HEK293 (cell line): ENCODE results near the gene CACNA2D3.
A peak's percentile ranks its signal among the peaks of the same experiment; 100 is the strongest.

Experiments used
- CTCF ChIA-PET: fragments of 350-600 bp; formaldehyde crosslinking; extraction: SDS; loops from one replicate; lab custom pipeline; 2021; ENCODE audit warnings: antibody characterized with exemption; lab: Yijun Ruan, JAX
- POLR2A ChIA-PET: fragments of 300-600 bp; formaldehyde crosslinking; extraction: SDS; loops from one replicate; lab custom pipeline; 2020; ENCODE audit warnings: antibody characterized with exemption, inconsistent platforms; lab: Yijun Ruan, JAX
- H3K27ac ChIP-seq: fragments of 200-500 bp; sonication (Bioruptor generic); 2 replicates; pipeline ENCODE4 v1.5.1; 2014; ENCODE audit warnings: low read depth, low read length, control low read depth, inconsistent platforms; ENCODE audit errors: extremely low read depth
- H3K36me3 ChIP-seq, 2 experiments: fragments of 200-500 bp in 1 of 2; sonication (Bioruptor generic) in 1 of 2; 1 replicate in 1 of 2; 2 replicates in 1 of 2; pipeline ENCODE4 v1.5.1; 2014 to 2017; ENCODE audit warnings: inconsistent platforms in 2 of 2, low read length in 2 of 2; ENCODE audit not compliant: control insufficient read depth in 2 of 2, insufficient read depth in 1 of 2
- H3K4me1 ChIP-seq: fragments of 200-500 bp; sonication (Bioruptor generic); 2 replicates; pipeline ENCODE4 v1.5.1; 2014; ENCODE audit warnings: mild to moderate bottlenecking, low read length, inconsistent platforms; ENCODE audit not compliant: control insufficient read depth, insufficient read depth
- H3K4me3 ChIP-seq: 2 replicates; pipeline ENCODE4 v1.5.1; 2011; ENCODE audit warnings: low read depth, mild to moderate bottlenecking, control low read depth, low read length, moderate library complexity
- H3K9me3 ChIP-seq: fragments of 200-500 bp; sonication (Bioruptor generic); 2 replicates; pipeline ENCODE4 v1.5.1; 2014; ENCODE audit warnings: low read depth, low read length, inconsistent platforms; ENCODE audit not compliant: control insufficient read depth, insufficient read depth
- BCL11A ChIP-seq: fragments of 450-650 bp; formaldehyde crosslinking; IDR thresholded peaks from 2 replicates; pipeline ENCODE4 v1.5.1; 2016; ENCODE audit warnings: low read depth, missing biosample characterization, missing genetic modification characterization
- GLIS1 ChIP-seq: fragments of 450-650 bp; formaldehyde crosslinking; IDR thresholded peaks from 2 replicates; pipeline ENCODE4 v1.5.1; 2016; ENCODE audit warnings: missing biosample characterization, missing genetic modification characterization
- KLF1 ChIP-seq: fragments of 450-650 bp; formaldehyde crosslinking; IDR thresholded peaks from 2 replicates; pipeline ENCODE4 v1.5.1; 2016; ENCODE audit warnings: missing biosample characterization, missing genetic modification characterization
- KLF10 ChIP-seq: fragments of 450-650 bp; IDR thresholded peaks from 2 replicates; pipeline ENCODE4 v1.5.1; 2018; ENCODE audit warnings: missing biosample characterization, mild to moderate bottlenecking, missing genetic modification characterization
- KLF7 ChIP-seq: fragments of 450-650 bp; formaldehyde crosslinking; IDR thresholded peaks from 2 replicates; pipeline ENCODE4 v1.5.1; 2016; ENCODE audit warnings: missing biosample characterization, missing genetic modification characterization, borderline replicate concordance
- MEIS1 ChIP-seq: sonication (generic); formaldehyde crosslinking; IDR thresholded peaks from 2 replicates; pipeline ENCODE4 v1.8.1; 2022; ENCODE audit warnings: missing genetic modification reagents, mild to moderate bottlenecking, borderline replicate concordance
- SETDB1 ChIP-seq: IDR thresholded peaks from one replicate; pipeline ENCODE4 v1.6.1; 2017; ENCODE audit warnings: mild to moderate bottlenecking, low read length, moderate library complexity, mixed read lengths; ENCODE audit not compliant: insufficient read length
- TCF7L2 ChIP-seq: IDR thresholded peaks from 2 replicates; pipeline ENCODE4 v1.6.1; 2011; ENCODE audit warnings: low read depth, mild to moderate bottlenecking, inconsistent platforms, low read length, moderate library complexity, borderline replicate concordance
- ZFP37 ChIP-seq: fragments of 450-650 bp; formaldehyde crosslinking; IDR thresholded peaks from 2 replicates; pipeline ENCODE4 v1.5.1; 2016; ENCODE audit warnings: missing biosample characterization, missing genetic modification characterization
- ZFP41 ChIP-seq: fragments of 450-650 bp; formaldehyde crosslinking; IDR thresholded peaks from 2 replicates; pipeline ENCODE4 v1.5.1; 2016; ENCODE audit warnings: missing biosample characterization, missing genetic modification characterization, borderline replicate concordance
- ZNF132 ChIP-seq: fragments of 450-650 bp; formaldehyde crosslinking; IDR thresholded peaks from 2 replicates; pipeline ENCODE4 v1.5.1; 2017; ENCODE audit warnings: missing biosample characterization, missing genetic modification characterization, borderline replicate concordance
- ZNF133 ChIP-seq: fragments of 450-650 bp; formaldehyde crosslinking; IDR thresholded peaks from 2 replicates; pipeline ENCODE4 v1.5.1; 2016; ENCODE audit warnings: missing biosample characterization, missing genetic modification characterization
- ZNF23 ChIP-seq: fragments of 450-650 bp; formaldehyde crosslinking; IDR thresholded peaks from 2 replicates; pipeline ENCODE4 v1.5.1; 2016; ENCODE audit warnings: missing biosample characterization, missing genetic modification characterization, borderline replicate concordance
- ZNF302 ChIP-seq: fragments of 450-650 bp; formaldehyde crosslinking; IDR thresholded peaks from 2 replicates; pipeline ENCODE4 v1.5.1; 2016; ENCODE audit warnings: missing biosample characterization, missing genetic modification characterization, low read depth
- ZNF391 ChIP-seq: fragments of 450-650 bp; formaldehyde crosslinking; IDR thresholded peaks from 2 replicates; pipeline ENCODE4 v1.5.1; 2016; ENCODE audit warnings: low read depth, missing biosample characterization, missing genetic modification characterization, borderline replicate concordance
- ZNF501 ChIP-seq: fragments of 450-650 bp; formaldehyde crosslinking; IDR thresholded peaks from 2 replicates; pipeline ENCODE4 v1.5.1; 2016; ENCODE audit warnings: missing biosample characterization, missing genetic modification characterization
- ZNF549 ChIP-seq: fragments of 450-650 bp; IDR thresholded peaks from 2 replicates; pipeline ENCODE4 v1.5.1; 2018; ENCODE audit warnings: missing biosample characterization, missing genetic modification characterization, mild to moderate bottlenecking, inconsistent platforms, moderate library complexity
- ZNF560 ChIP-seq: fragments of 450-650 bp; formaldehyde crosslinking; IDR thresholded peaks from 2 replicates; pipeline ENCODE4 v1.5.1; 2017; ENCODE audit warnings: missing biosample characterization, missing genetic modification characterization, borderline replicate concordance
- ZNF596 ChIP-seq: fragments of 450-650 bp; IDR thresholded peaks from 2 replicates; pipeline ENCODE4 v1.5.0; 2018; ENCODE audit warnings: missing biosample characterization, mild to moderate bottlenecking, missing genetic modification characterization, moderate library complexity
- ZNF830 ChIP-seq: fragments of 450-650 bp; IDR thresholded peaks from 2 replicates; pipeline ENCODE4 v1.5.0; 2018; ENCODE audit warnings: missing biosample characterization, missing genetic modification characterization, low read depth, mild to moderate bottlenecking, moderate library complexity
- ZNF837 ChIP-seq: fragments of 450-650 bp; formaldehyde crosslinking; IDR thresholded peaks from 2 replicates; pipeline ENCODE4 v1.5.1; 2016; ENCODE audit warnings: missing biosample characterization, missing genetic modification characterization
- TF ChIP-seq, protein P1 (sequence below): fragments of 450-650 bp; formaldehyde crosslinking; IDR thresholded peaks from 2 replicates; pipeline ENCODE4 v1.5.1; 2017; ENCODE audit warnings: missing biosample characterization, mild to moderate bottlenecking, missing genetic modification characterization, moderate library complexity
- TF ChIP-seq, protein P2 (sequence below): fragments of 450-650 bp; formaldehyde crosslinking; IDR thresholded peaks from 2 replicates; pipeline ENCODE4 v1.5.1; 2016; ENCODE audit warnings: missing biosample characterization, missing genetic modification characterization

Gene CACNA2D3

DNA sequence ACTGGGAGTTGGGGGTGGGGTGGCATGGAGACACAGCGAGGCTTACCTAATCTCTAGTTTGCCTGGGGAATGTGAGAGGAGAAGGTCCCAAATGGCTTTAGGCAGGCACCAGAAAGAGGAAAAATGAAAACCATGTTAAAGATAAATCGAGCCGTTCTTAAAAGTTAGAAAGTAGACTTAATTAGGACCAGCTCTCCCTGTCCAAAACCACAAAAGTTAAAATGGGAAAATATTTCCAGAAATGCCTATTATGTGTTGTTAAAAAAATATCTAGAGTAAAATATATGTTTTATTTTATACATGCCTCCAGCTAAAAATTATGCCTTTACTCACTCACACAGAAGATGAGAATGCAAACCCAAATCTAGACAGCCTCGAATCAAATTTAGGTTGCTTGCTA, 755.4 kb downstream of the CACNA2D3 start:
- CTCF ChIA-PET = interaction anchor here (0.7 kb wide), 2 partner anchors 661 to 732 kb away, joined by 3 read pairs; no protein-coding TSS in a partner anchor
- POLR2A ChIA-PET = no interaction called here
- TF ChIP-seq ZFP37 (no peak), ZNF560 (tag by site-specific recombination) (no peak), ZNF837 (tag by site-specific recombination) (no peak)
- TF ChIP-seq, protein P1, sequence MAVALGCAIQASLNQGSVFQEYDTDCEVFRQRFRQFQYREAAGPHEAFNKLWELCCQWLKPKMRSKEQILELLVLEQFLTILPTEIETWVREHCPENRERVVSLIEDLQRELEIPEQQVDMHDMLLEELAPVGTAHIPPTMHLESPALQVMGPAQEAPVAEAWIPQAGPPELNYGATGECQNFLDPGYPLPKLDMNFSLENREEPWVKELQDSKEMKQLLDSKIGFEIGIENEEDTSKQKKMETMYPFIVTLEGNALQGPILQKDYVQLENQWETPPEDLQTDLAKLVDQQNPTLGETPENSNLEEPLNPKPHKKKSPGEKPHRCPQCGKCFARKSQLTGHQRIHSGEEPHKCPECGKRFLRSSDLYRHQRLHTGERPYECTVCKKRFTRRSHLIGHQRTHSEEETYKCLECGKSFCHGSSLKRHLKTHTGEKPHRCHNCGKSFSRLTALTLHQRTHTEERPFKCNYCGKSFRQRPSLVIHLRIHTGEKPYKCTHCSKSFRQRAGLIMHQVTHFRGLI (tag by site-specific recombination) = no peak
- Histone ChIP-seq H3K4me3 (no peak overlapping the region), H3K4me1 (no peaks in the 10 kb centered on the region), H3K36me3 (no peaks in the 10 kb centered on the region), H3K27ac (no peak overlapping the region), H3K9me3 (no peaks in the 10 kb centered on the region)

GRCh38 chr3:54878145-54878544, 755.8 kb downstream of the CACNA2D3 start:
- POLR2A ChIA-PET = no interaction called here
- TF ChIP-seq TCF7L2 = peak; percentile 35; the same call in 1 of the 2 replicates
- TF ChIP-seq MEIS1 (CRISPR knock-in tag) = no peak
- no peak overlapping the region for H3K27ac ChIP-seq
- H3K36me3 ChIP-seq = no peaks in the 10 kb centered on the region
- no peaks in the 10 kb centered on the region for H3K4me1 ChIP-seq
- H3K9me3 ChIP-seq = no peaks in the 10 kb centered on the region
- CTCF ChIA-PET = interaction anchor here (0.7 kb wide), 1 partner anchor 732 kb away, joined by 3 read pairs; no protein-coding TSS in a partner anchor
- no peak overlapping the region for H3K4me3 ChIP-seq

DNA sequence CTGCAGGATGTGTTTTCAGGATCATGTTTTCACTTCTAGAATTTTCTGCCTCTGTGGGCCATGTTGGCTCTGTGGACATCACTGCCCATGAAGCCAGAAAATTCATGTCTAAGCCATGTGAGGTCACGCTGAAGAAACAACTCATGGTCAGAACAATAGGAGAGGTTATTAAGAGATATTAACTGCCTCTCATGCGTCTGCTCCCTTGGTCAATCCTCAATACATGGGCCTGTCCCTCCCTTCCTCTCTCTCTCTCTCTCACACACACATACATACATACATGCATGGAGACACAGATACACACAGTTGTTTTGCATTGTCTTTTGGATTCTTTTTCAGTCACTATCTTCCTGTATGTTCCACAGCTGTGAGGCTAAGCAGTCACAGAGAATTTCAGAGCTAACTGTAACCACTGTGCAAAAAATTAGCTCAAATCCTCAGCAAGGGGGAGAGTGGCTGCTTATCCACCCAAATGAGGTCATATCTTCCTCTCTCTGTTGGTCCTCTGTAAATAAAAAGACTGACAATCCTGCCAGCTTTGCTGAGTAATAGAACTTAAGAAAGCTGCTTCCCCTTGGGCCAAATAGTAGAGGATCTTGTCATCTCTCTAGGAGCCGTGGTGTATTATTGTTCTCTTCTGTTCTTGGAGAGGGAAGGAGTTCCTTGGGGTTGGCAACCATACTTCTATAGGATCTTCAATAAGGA, 759.9 kb downstream of the CACNA2D3 start:
- H3K4me1 ChIP-seq = no peaks in the 10 kb centered on the region
- TF ChIP-seq ZFP41 (tag by site-specific recombination) (no peak), ZNF391 (tag by site-specific recombination) (no peak), ZNF501 (tag by site-specific recombination) (no peak), ZNF560 (tag by site-specific recombination) (no peak), GLIS1 (tag by site-specific recombination) (peak; percentile 90), ZNF133 (tag by site-specific recombination) (no peak)
- no peaks in the 10 kb centered on the region for H3K9me3 ChIP-seq
- CTCF ChIA-PET = interaction anchor here (0.5 kb wide), 1 partner anchor 1660 kb away, joined by 4 read pairs; no protein-coding TSS in a partner anchor
- no peaks in the 10 kb centered on the region for H3K36me3 ChIP-seq
- POLR2A ChIA-PET = no interaction called here
- H3K4me3 ChIP-seq = no peak overlapping the region
- no peak overlapping the region for H3K27ac ChIP-seq

- no peaks in the 10 kb centered on the region for H3K4me1 ChIP-seq
- H3K36me3 ChIP-seq = no peaks in the 10 kb centered on the region
- ChIA-PET CTCF (no interaction called here), POLR2A (no interaction called here)
- no peak overlapping the region for H3K27ac ChIP-seq
- no peaks in the 10 kb centered on the region for H3K9me3 ChIP-seq
- no peak overlapping the region for H3K4me3 ChIP-seq
- no peak for TF ChIP-seq KLF10 (tag by site-specific recombination)
- no peak for TF ChIP-seq ZNF549 (tag by site-specific recombination)
- no peak for TF ChIP-seq ZNF830 (tag by site-specific recombination)
- TF ChIP-seq, protein P2, sequence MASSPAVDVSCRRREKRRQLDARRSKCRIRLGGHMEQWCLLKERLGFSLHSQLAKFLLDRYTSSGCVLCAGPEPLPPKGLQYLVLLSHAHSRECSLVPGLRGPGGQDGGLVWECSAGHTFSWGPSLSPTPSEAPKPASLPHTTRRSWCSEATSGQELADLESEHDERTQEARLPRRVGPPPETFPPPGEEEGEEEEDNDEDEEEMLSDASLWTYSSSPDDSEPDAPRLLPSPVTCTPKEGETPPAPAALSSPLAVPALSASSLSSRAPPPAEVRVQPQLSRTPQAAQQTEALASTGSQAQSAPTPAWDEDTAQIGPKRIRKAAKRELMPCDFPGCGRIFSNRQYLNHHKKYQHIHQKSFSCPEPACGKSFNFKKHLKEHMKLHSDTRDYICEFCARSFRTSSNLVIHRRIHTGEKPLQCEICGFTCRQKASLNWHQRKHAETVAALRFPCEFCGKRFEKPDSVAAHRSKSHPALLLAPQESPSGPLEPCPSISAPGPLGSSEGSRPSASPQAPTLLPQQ (tag by site-specific recombination) = no peak
- TF ChIP-seq ZNF132 (tag by site-specific recombination) = no peak
- no peak for TF ChIP-seq KLF1
- TF ChIP-seq ZNF837 (tag by site-specific recombination) = no peak
- no peak for TF ChIP-seq KLF7 (tag by site-specific recombination)
- TF ChIP-seq ZNF23 (tag by site-specific recombination) = no peak
- no peak for TF ChIP-seq SETDB1
- no peak for TF ChIP-seq TCF7L2
- TF ChIP-seq, protein P1 (tag by site-specific recombination) = no peak
- no peak for TF ChIP-seq BCL11A (tag by site-specific recombination)
- no peak for TF ChIP-seq ZNF302 (tag by site-specific recombination)
- no peak for TF ChIP-seq ZNF596 (tag by site-specific recombination)
These were observed 765.8 kb downstream of the CACNA2D3 start for GRCh38 chr3:54888162-54888561.
